ENCODE results near the gene SPACA9. TPM values are rescaled to one million over a fixed set of nuclear protein-coding genes. Genes with fewer than 3 reads are reported as not detected.

SPACA9 gene
- total RNA-seq, 1 donor from 2014 or later: 0.75 TPM

- no peak for ATAC-seq
- DNase-seq (ENCODE audit: low spot score): no peak
These were observed 16.2 kb upstream of the SPACA9 start for GRCh38 chr9:132862533-132862932.

- no peak for ATAC-seq
- no peak for DNase-seq (ENCODE audit: low spot score)
These were observed 15.6 kb upstream of the SPACA9 start for GRCh38 chr9:132863096-132863495.

- DNase-seq (ENCODE audit: low spot score) (no peak), ATAC-seq (no peak)
These were observed 14.4 kb upstream of the SPACA9 start for GRCh38 chr9:132864277-132864676.

- DNase-seq (ENCODE audit: low spot score): no peak
- ATAC-seq: no peak
These were observed 14.0 kb upstream of the SPACA9 start for GRCh38 chr9:132864691-132865090.

GRCh38 chr9:132866898-132867297, 11.8 kb upstream of the SPACA9 start:
- no peak for ATAC-seq

GRCh38 chr9:132869266-132869665, 9.4 kb upstream of the SPACA9 start:
- ATAC-seq (no peak), DNase-seq (ENCODE audit: low spot score) (no peak)

More at GRCh38 chr9:132866898-132867297, 11.8 kb upstream of the SPACA9 start:
- no peak for DNase-seq (ENCODE audit: low spot score)

GRCh38 chr9:132873403-132873802, 5.3 kb upstream of the SPACA9 start:
- DNase-seq (ENCODE audit: low spot score) (no peak), ATAC-seq (no peak)

GRCh38 chr9:132875159-132875558, 3.5 kb upstream of the SPACA9 start:
- ATAC-seq (no peak), DNase-seq (ENCODE audit: low spot score) (no peak)

GRCh38 chr9:132876849-132877248, 1.8 kb upstream of the SPACA9 start:
- no peak for ATAC-seq
- no peak for DNase-seq (ENCODE audit: low spot score)

- DNase-seq (ENCODE audit: low spot score) (no peak), ATAC-seq (no peak)
These were observed 1.3 kb upstream of the SPACA9 start for GRCh38 chr9:132877458-132877823.

- peak; percentile 92 for ATAC-seq
- peak; percentile 72 for DNase-seq (ENCODE audit: low spot score)
These were observed 639 bp upstream of the SPACA9 start, which contains the start of gene AK8 for GRCh38 chr9:132877824-132878694. Gene AK8, minus strand, starts transcription at chr9:132878284. Its CDS starts 29 bp downstream, at chr9:132878255.

- ATAC-seq (no peak), DNase-seq (ENCODE audit: low spot score) (no peak)
These were observed 992 bp downstream of the SPACA9 start for GRCh38 chr9:132879457-132880323.

GRCh38 chr9:132880324-132880661, 1.6 kb downstream of the SPACA9 start:
- ATAC-seq (no peak), DNase-seq (ENCODE audit: low spot score) (no peak)

- ATAC-seq (no peak), DNase-seq (ENCODE audit: low spot score) (no peak)
These were observed 3.1 kb downstream of the SPACA9 start for GRCh38 chr9:132881826-132882225.

- no peak for ATAC-seq
These were observed 3.9 kb downstream of the SPACA9 start for GRCh38 chr9:132882616-132883015.

GRCh38 chr9:132883349-132884294, 4.9 kb downstream of the SPACA9 start:
- DNase-seq (ENCODE audit: low spot score): no peak
- ATAC-seq: no peak

More at GRCh38 chr9:132882616-132883015, 3.9 kb downstream of the SPACA9 start:
- DNase-seq (ENCODE audit: low spot score): no peak

- DNase-seq (ENCODE audit: low spot score): no peak
- ATAC-seq: no peak
These were observed 7.1 kb downstream of the SPACA9 start for GRCh38 chr9:132885720-132886333.

- ATAC-seq: no peak
- no peak for DNase-seq (ENCODE audit: low spot score)
These were observed 7.6 kb downstream of the SPACA9 start for GRCh38 chr9:132886334-132886725.

GRCh38 chr9:132887181-132888120, 8.8 kb downstream of the SPACA9 start:
- ATAC-seq (no peak), DNase-seq (ENCODE audit: low spot score) (no peak)

Data from left lobe of liver (tissue), 2 donors.